ENCODE measurements around the gene ADM. TPM values are rescaled to one million over a fixed set of nuclear protein-coding genes. Genes with fewer than 3 reads are reported as not detected.

ADM gene
- polyA plus RNA-seq, 1 experiment: 247 TPM

DNA sequence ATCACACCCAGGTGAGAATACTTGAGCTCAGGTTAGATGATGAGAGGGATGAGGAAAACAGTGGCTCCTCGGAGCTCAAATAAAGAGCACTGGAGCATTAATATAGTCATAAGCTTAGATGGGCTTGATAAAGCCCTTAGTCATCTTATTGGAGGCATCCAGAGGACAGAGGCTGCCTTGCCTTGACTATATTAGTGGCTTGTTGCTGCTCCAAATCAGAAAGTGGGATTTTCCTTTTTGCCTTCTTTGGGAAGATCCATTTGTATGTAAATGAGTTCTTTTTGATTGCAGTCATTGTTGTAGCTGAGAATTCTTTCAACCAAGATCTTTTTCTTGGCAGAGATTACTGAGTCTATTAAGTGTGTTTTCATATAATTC, 18.9 kb downstream of the ADM start:
- TF ChIP-seq, protein P1, sequence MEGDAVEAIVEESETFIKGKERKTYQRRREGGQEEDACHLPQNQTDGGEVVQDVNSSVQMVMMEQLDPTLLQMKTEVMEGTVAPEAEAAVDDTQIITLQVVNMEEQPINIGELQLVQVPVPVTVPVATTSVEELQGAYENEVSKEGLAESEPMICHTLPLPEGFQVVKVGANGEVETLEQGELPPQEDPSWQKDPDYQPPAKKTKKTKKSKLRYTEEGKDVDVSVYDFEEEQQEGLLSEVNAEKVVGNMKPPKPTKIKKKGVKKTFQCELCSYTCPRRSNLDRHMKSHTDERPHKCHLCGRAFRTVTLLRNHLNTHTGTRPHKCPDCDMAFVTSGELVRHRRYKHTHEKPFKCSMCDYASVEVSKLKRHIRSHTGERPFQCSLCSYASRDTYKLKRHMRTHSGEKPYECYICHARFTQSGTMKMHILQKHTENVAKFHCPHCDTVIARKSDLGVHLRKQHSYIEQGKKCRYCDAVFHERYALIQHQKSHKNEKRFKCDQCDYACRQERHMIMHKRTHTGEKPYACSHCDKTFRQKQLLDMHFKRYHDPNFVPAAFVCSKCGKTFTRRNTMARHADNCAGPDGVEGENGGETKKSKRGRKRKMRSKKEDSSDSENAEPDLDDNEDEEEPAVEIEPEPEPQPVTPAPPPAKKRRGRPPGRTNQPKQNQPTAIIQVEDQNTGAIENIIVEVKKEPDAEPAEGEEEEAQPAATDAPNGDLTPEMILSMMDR (IDR thresholded peaks at IDR 0.05; ENCODE audit: low read depth, low read length): no peak
- ChIA-PET CTCF (interaction anchor here (0.5 to 3.6 kb wide), 9 partner anchors 14 to 1014 kb away, joined by 3 to 22 read pairs (median 3); no protein-coding TSS in a partner anchor), POLR2A (interaction anchor here (0.9 to 3.3 kb wide), 4 partner anchors 14 to 386 kb away, joined by 3 to 47 read pairs (median 20); partner anchors contain the start of gene ADM)
- no peak for DNase-seq (ENCODE audit: low read depth, low spot score)
- H3K4me3 ChIP-seq (ENCODE audit: low read depth, low read length): no peak overlapping the region
- H3K27ac ChIP-seq (ENCODE audit: low read depth, low read length): no peak overlapping the region
- no peaks in the 10 kb centered on the region for H3K27me3 ChIP-seq (ENCODE audit: control insufficient read depth, insufficient read depth, low read length)
- no peaks in the 10 kb centered on the region for H3K9me3 ChIP-seq (ENCODE audit: control insufficient read depth, insufficient read depth, low read length)

DNA sequence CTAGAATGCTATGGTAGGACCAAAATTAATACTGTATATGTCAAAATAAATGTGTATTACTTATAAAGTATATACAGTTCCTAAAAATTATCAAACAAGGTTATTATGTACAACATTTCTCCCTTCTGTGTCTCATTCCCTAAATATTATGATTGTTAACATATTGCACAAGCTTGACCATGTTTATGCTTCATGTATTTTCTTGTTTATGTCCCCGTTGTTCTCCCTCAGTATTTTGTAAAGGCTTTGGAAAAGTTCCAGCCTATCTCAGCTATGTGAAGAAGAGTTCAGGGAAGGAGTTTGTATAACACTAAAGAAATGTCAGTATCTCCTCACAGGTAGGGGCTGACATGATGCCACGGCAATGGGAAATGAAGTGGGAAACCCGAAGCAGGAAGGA, 19.6 kb downstream of the ADM start:
- POLR2A ChIA-PET: interaction anchor here (0.9 to 3.4 kb wide), 9 partner anchors 15 to 565 kb away, joined by 3 to 47 read pairs (median 16); partner anchors contain the start of genes ADM and AMPD3
- DNase-seq (ENCODE audit: low read depth, low spot score): no peak
- Histone ChIP-seq H3K27me3 (ENCODE audit: control insufficient read depth, insufficient read depth, low read length) (no peaks in the 10 kb centered on the region), H3K27ac (ENCODE audit: low read depth, low read length) (peak overlapping the region; percentile 63), H3K4me3 (ENCODE audit: low read depth, low read length) (no peak overlapping the region), H3K9me3 (ENCODE audit: control insufficient read depth, insufficient read depth, low read length) (no peaks in the 10 kb centered on the region)
- TF ChIP-seq, protein P1 (IDR thresholded peaks at IDR 0.05; ENCODE audit: low read depth, low read length): no peak
- CTCF ChIA-PET: interaction anchor here (0.6 to 3.6 kb wide), 8 partner anchors 42 to 790 kb away, joined by 3 to 22 read pairs (median 4); no protein-coding TSS in a partner anchor

DNA sequence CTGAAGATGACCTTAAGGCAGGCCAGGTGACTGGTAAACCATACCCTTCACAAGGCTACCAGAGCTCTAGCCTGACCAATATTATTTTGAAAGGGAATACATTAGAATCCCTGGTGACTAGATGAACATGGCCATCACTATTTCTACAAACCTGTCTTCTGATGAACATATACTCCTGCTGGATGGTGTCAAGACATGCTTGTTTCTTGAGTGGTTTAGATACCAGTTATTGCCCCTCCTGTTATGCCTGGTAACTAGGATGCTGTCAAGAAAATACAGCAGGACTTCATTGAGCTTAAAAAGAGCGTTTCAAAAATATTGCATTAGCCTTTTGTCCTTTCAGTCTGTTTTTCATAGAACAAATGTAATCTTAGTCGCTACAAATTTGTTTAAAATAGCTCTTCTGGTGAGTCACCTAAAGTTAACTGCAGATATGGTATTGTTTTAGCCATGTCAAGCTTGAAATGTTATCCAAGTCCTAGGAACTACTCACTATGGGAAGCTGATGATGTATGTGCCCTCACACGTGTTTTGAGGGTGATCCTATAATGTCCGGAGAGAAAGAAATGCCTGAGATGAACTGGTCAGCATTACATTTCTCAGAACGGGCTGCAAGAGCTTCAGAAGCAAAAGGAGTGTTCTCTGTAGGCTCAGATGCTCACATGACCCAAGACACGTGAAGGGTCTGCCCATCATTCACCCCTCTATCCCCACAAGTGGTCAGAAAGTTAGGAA, 20.6 kb downstream of the ADM start:
- Histone ChIP-seq H3K4me3 (ENCODE audit: low read depth, low read length) (no peak overlapping the region), H3K27ac (ENCODE audit: low read depth, low read length) (peak overlapping the region; percentile 87), H3K9me3 (ENCODE audit: control insufficient read depth, insufficient read depth, low read length) (no peaks in the 10 kb centered on the region), H3K27me3 (ENCODE audit: control insufficient read depth, insufficient read depth, low read length) (no peaks in the 10 kb centered on the region)
- CTCF ChIA-PET: interaction anchor here (0.6 to 3.6 kb wide), 8 partner anchors 21 to 791 kb away, joined by 3 to 22 read pairs (median 3); no protein-coding TSS in a partner anchor
- TF ChIP-seq, protein P1 (IDR thresholded peaks at IDR 0.05; ENCODE audit: low read depth, low read length): no peak
- POLR2A ChIA-PET: interaction anchor here (0.6 to 3.4 kb wide), 12 partner anchors 16 to 791 kb away, joined by 3 to 47 read pairs (median 10); partner anchors contain the start of genes ADM, AMPD3 and IRAG1
- peak; percentile 93 for DNase-seq (ENCODE audit: low read depth, low spot score)

DNA sequence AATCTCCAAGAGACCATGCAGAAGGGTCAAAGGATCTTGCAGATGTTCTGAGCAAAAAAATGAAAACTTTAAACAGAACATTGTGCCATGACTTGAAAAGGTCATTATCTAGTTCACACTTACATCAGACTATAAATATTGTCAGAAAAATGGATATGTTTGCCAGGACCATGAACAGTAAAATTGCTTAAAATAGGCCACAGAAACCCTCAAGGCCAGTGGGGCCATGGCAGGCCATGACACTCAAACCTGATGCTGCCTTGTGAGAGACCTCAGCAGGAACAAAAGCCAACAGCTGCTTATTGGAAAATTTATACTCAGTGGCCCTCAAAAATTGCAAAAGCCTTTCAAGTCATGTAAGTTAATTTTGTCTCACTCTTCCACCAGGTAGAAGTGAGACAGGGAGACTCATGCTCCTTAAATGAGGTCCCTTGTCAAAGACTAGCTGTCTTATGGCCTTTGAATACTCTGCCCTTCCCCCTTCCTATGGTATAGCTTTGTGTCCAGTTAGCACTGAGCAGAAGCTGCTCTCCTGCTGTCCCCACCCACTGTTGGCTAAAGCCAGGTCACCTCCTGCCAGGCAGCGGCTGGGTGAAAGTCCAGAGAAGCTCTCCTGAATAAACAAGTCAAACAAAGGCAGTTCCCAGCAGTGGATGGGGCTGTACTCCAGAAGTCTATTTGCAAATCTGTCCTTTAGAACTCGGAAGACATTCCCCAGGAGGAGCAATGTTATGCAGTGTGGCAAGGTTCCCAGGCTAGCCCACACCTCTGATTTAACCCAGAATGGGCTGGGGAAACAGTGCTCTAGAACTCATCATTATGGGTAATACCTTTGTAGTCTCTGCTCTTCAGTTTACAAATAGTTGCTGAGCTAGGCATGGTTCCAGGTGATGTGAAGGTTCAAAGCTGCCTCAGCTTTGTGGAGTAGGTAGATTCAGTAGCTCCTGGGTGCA, 21.4 kb downstream of the ADM start:
- no peaks in the 10 kb centered on the region for H3K9me3 ChIP-seq (ENCODE audit: control insufficient read depth, insufficient read depth, low read length)
- H3K27me3 ChIP-seq (ENCODE audit: control insufficient read depth, insufficient read depth, low read length): no peaks in the 10 kb centered on the region
- TF ChIP-seq, protein P1 (IDR thresholded peaks at IDR 0.05; ENCODE audit: low read depth, low read length): no peak
- H3K27ac ChIP-seq (ENCODE audit: low read depth, low read length): peak overlapping the region; percentile 87
- POLR2A ChIA-PET: interaction anchor here (0.6 to 3.4 kb wide), 12 partner anchors 17 to 866 kb away, joined by 3 to 47 read pairs (median 10); partner anchors contain the start of genes ADM, IRAG1 and ZNF143
- DNase-seq (ENCODE audit: low read depth, low spot score): no peak
- no peak overlapping the region for H3K4me3 ChIP-seq (ENCODE audit: low read depth, low read length)
- CTCF ChIA-PET: interaction anchor here (0.6 to 3.6 kb wide), 7 partner anchors 22 to 713 kb away, joined by 3 to 22 read pairs (median 4); no protein-coding TSS in a partner anchor

Data from AG04450 (cell line).